IMR-90 (cell line): Measurements from ENCODE around the gene ZNF236.

Experiments used
- BHLHE40 ChIP-seq: fragments of 150-350 bp; IDR thresholded peaks from 2 replicates; pipeline ENCODE4 v1.6.1; 2016; ENCODE audit warnings: mild to moderate bottlenecking, low read depth, low read length
- CEBPB ChIP-seq: IDR thresholded peaks from 2 replicates; pipeline ENCODE4 v1.6.1; 2012; ENCODE audit warnings: low read depth, low read length, improper control_type of control experiment
- FOS ChIP-seq: fragments of 150-350 bp; IDR thresholded peaks from 2 replicates; pipeline ENCODE4 v1.6.1; 2016; ENCODE audit warnings: low read depth, low read length
- MAFK ChIP-seq: IDR thresholded peaks from 2 replicates; pipeline ENCODE4 v1.6.1; 2012; ENCODE audit warnings: low read depth, low read length, improper control_type of control experiment
- MXI1 ChIP-seq: IDR thresholded peaks from 2 replicates; pipeline ENCODE4 v1.6.1; 2012; ENCODE audit warnings: low read depth, mild to moderate bottlenecking, low read length, moderate library complexity, borderline replicate concordance
- NFE2L2 ChIP-seq: fragments of 150-350 bp; IDR thresholded peaks from 2 replicates; pipeline ENCODE4 v1.6.1; 2016; ENCODE audit warnings: low read depth, mild to moderate bottlenecking, low read length
- POLR2A ChIP-seq: IDR thresholded peaks from 2 replicates; pipeline ENCODE4 v1.6.1; 2012; ENCODE audit warnings: mild to moderate bottlenecking, low read depth, low read length
- RCOR1 ChIP-seq: IDR thresholded peaks from 2 replicates; pipeline ENCODE4 v1.6.1; 2012; ENCODE audit warnings: mild to moderate bottlenecking, low read length, improper control_type of control experiment; ENCODE audit not compliant: insufficient replicate concordance
- SMC3 ChIP-seq: fragments of 150-350 bp; IDR thresholded peaks from 2 replicates; pipeline ENCODE4 v1.6.1; 2016; ENCODE audit warnings: low read depth, mild to moderate bottlenecking, antibody characterized with exemption, low read length, moderate library complexity
- TF ChIP-seq, protein P1 (sequence below): conservative IDR thresholded peaks from 2 replicates; pipeline ENCODE4 v1.5.1; 2012; ENCODE audit warnings: mild to moderate bottlenecking, low read depth, low read length, improper control_type of control experiment
- TF ChIP-seq, protein P2 (sequence below): fragments of 150-350 bp; IDR thresholded peaks from 2 replicates; pipeline ENCODE4 v1.6.1; 2016; ENCODE audit warnings: low read depth, mild to moderate bottlenecking, low read length, moderate library complexity, borderline replicate concordance
- TF ChIP-seq, protein P3 (sequence below): fragments of 150-350 bp; IDR thresholded peaks from 2 replicates; pipeline ENCODE4 v1.6.1; 2017; ENCODE audit warnings: mild to moderate bottlenecking, antibody characterized with exemption, low read length, low read depth

DNA sequence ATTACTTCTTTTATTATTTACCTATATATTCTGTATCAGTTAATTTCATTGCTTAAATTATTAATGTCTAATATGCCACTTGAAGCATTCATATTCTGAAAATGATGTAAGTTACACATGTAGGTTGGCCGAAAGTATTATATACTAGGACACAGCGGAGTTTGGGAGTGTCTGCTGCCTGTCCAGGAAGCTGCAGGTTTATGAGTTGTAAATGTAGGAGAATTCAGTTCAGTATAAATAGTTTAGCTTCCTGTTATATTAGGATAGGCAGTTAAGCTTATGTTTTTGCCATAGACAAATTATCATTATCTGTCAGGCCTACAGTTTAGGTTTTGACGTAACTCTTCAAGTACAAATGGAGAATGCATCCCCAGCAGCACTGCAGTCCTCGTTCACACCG is 18.9 kb upstream of the ZNF236 start:
- TF ChIP-seq, protein P1, sequence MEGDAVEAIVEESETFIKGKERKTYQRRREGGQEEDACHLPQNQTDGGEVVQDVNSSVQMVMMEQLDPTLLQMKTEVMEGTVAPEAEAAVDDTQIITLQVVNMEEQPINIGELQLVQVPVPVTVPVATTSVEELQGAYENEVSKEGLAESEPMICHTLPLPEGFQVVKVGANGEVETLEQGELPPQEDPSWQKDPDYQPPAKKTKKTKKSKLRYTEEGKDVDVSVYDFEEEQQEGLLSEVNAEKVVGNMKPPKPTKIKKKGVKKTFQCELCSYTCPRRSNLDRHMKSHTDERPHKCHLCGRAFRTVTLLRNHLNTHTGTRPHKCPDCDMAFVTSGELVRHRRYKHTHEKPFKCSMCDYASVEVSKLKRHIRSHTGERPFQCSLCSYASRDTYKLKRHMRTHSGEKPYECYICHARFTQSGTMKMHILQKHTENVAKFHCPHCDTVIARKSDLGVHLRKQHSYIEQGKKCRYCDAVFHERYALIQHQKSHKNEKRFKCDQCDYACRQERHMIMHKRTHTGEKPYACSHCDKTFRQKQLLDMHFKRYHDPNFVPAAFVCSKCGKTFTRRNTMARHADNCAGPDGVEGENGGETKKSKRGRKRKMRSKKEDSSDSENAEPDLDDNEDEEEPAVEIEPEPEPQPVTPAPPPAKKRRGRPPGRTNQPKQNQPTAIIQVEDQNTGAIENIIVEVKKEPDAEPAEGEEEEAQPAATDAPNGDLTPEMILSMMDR: no peak
- TF ChIP-seq POLR2A: no peak
- no peak for TF ChIP-seq BHLHE40
- TF ChIP-seq NFE2L2: no peak
- TF ChIP-seq, protein P2, sequence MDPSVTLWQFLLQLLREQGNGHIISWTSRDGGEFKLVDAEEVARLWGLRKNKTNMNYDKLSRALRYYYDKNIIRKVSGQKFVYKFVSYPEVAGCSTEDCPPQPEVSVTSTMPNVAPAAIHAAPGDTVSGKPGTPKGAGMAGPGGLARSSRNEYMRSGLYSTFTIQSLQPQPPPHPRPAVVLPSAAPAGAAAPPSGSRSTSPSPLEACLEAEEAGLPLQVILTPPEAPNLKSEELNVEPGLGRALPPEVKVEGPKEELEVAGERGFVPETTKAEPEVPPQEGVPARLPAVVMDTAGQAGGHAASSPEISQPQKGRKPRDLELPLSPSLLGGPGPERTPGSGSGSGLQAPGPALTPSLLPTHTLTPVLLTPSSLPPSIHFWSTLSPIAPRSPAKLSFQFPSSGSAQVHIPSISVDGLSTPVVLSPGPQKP: no peak
- no peak for TF ChIP-seq FOS
- no peak for TF ChIP-seq MAFK
- TF ChIP-seq MXI1: no peak
- TF ChIP-seq RCOR1: no peak
- no peak for TF ChIP-seq CEBPB
- no peak for TF ChIP-seq SMC3
- TF ChIP-seq, protein P3, sequence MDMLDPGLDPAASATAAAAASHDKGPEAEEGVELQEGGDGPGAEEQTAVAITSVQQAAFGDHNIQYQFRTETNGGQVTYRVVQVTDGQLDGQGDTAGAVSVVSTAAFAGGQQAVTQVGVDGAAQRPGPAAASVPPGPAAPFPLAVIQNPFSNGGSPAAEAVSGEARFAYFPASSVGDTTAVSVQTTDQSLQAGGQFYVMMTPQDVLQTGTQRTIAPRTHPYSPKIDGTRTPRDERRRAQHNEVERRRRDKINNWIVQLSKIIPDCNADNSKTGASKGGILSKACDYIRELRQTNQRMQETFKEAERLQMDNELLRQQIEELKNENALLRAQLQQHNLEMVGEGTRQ: no peak
